Measurements from ENCODE around the gene LEFTY2. TPM values are rescaled to one million over a fixed set of nuclear protein-coding genes. Genes with fewer than 3 reads are reported as not detected.
"Not testable (repeated sequence)": the region's sequence is repeated elsewhere in the genome, so short reads cannot be mapped to it uniquely, and the experiment has no call there.

The LEFTY2 gene
- polyA plus RNA-seq, 1 donor, result 0.98 TPM

GRCh38 chr1:225954753-225955152 is 13.7 kb upstream of the LEFTY2 start:
- DNase-seq, result no peak

DNA sequence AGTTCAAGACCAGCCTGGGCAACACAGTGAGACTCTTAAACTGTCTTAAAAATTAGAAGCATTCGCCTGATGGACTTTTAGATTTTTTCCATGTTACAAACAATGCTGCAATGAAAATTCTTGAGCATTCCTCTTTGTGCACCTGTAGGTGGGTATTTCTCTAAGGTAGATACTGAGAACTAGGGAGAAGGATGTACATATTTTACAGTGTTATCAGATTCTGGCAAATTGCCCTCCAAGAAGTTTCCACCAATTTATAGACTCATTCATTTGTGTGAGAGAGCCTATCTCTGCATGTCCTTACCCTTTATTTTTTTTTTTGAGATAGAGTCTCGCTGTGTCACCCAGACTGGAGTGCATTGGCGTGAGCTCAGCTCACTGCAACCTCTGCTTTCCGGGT is 12.3 kb upstream of the LEFTY2 start:
- DNase-seq, result no peak

DNA sequence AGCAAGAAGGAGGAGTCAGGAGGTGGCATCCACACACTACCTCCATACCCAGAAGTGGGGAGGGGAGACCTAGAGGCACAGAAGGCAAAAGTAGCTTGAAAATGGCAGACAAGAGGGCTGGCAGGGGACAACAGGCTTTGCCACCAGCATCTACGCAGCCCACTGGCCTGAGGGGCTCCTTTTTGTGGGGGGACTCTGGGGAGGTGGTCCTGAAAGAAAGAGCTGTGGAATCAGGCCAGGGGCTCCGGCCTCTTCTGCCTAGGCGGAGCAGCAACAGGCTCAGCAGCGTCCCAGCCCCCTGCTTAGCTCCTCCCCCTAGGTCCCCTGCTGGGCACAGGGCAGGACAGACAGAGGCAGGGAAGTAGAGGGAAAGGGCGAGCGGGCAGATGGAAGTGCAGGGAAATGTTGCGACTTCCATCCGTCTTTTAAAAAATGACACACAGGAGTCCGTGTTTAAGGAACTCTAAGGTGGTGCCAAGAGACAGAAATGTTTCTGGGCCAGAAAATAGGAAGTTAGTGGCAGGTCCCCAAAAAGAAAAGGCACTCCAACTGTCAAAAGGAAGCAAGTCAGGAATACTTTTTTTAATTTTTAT is 10.0 kb upstream of the LEFTY2 start:
- DNase-seq, result no peak

GRCh38 chr1:225949041-225949440 is 8.0 kb upstream of the LEFTY2 start:
- no peak for DNase-seq

GRCh38 chr1:225946803-225947202 is 5.8 kb upstream of the LEFTY2 start:
- DNase-seq, result no peak

DNA sequence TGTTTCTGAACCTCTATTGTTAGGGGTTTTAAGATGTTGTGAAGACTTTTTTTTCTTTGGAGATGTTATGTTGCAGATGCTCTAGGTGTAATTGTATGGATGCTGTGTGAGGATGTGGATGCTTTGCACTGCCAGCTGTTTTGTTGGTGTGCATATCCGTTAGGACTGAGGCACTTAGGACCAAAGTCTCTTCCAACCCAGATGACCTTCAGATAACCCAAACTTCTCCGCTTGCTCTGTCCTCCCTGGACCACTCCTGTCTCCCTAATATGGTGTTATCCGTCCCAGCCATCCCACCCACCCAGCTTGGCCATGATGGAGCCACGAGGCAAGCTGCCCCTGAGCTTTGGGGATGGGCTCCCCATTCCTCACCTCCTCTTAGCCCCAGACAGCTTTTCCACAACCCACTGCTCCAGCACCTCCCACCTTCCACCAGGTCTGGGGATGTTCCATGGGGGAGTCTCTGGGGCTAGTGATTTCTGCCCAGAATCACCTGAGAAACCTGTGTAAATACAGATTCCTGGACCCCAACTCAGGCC is 5.1 kb upstream of the LEFTY2 start:
- DNase-seq, result no peak

GRCh38 chr1:225945564-225945963 is 4.5 kb upstream of the LEFTY2 start:
- DNase-seq, result no peak

DNA sequence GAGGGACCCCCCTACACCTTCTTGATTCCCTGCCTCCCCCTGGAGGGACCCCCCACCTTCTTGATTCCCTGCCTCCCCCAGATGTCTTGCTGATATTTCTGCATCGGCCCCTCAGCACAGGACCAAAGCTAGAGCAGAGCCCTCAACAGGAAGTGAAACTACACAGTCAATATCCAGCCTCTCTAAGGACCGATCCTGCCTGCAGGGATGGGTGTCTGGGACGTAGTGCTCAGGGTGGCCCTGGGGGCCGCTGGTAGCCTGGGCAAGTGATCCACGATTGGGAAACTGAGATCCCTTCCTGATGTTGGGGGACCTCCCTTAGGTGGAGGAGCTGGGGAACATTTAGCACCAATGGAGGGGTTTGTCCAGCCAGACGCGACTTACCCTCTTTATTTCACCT is 3.9 kb upstream of the LEFTY2 start:
- DNase-seq, result no peak

- DNase-seq, result no peak
These were observed 3.4 kb upstream of the LEFTY2 start for GRCh38 chr1:225944387-225944786.

DNA sequence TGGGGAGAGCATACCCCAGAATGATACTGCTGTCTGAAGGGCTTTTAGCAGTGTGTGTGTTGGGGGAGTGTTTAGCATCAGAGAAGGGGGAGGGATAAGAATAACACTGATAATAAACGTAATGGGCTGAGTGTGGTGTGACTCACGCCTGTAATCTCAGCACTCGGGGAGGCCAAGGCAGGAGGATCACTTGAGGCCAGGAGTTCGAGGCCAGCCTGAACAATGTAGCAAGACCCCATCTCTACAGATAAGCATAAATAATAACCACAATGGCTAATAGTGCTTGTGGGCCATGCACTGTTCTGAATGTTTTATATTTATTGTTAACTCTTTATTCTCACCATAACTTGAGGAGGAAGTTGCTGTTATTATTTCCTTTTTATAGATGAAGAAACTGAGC is 2.6 kb upstream of the LEFTY2 start:
- DNase-seq, result no peak

GRCh38 chr1:225942574-225942973 is 1.6 kb upstream of the LEFTY2 start:
- no peak for DNase-seq

DNA sequence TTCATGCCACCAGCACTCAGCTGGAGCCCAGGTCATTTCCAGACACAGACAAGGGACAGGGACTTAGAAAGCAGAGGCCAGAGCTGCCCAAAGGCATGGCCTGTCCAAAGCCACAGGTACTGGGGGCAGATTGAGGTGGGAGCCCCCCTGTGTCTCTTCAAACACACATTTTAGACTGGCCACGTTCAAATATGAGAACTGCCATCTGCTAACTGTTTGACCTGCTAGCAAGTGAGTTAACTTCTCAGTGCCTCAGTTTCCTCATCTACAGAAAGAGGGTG is 862 bp upstream of the LEFTY2 start:
- DNase-seq, result no peak

DNA sequence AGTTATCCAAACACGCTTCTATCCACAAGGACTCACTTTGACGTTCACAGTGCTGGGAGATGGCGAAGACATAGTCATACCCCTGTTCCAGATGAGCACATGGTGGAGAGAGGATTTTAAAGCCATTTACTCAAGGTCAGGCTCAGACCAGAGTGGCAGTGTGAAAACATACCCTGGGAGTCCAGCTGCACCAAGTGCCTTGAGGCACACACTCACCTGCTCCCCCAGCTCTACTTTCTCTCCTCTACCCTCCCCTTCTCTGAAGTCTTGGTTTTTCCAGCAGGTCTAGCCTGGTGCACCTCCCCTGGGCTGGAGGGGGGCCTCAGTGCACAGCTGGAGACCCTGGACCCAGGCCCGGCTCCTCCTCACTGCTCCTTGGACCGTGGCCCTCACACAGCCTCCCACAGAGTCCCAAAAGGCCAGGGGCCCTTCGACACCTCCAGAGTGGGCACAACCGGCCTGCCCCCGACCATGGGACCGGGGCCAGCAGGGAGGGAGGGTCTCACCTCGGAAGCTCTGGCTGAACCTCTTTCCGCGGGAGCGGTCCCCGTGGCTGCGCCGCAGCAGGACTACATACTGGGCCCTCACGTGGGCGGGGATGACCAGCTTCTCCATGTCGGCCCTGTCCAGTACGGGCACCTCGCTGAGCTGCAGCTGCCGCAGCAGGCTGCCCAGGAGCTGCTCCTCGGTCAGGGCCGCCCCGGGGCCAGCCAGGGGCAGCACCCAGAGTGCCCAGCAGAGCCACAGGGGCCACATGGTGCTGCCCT is 452 bp downstream of the LEFTY2 start:
- DNase-seq, result no peak

GRCh38 chr1:225939939-225940310 is 1.1 kb downstream of the LEFTY2 start:
- not testable (repeated sequence) for DNase-seq

GRCh38 chr1:225939097-225939938 is 1.7 kb downstream of the LEFTY2 start:
- peak; percentile 36 for DNase-seq

- DNase-seq, result no peak
These were observed 3.7 kb downstream of the LEFTY2 start for GRCh38 chr1:225937048-225937968.

GRCh38 chr1:225936523-225936922 is 4.5 kb downstream of the LEFTY2 start:
- no peak for DNase-seq

DNA sequence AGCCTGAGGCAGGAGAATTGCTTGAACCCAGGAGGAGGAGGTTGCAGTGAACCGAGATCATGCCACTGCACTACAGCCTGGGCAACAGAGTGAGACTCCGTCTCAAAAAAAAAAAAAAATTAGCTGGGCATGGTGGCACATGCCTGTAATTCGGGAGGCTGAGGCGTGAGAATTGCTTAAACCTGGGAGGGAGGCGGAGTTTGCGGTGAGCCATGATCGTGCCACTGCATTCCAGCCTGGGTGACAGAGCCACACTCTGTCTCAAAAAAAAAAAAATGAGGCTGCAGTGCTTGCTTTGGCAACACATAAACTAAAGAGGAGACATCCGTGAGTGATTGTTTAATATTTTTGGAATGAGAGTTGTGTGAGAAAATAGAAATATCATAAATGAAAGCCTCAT is 4.9 kb downstream of the LEFTY2 start:
- not testable (repeated sequence) for DNase-seq

GRCh38 chr1:225934711-225935110 is 6.3 kb downstream of the LEFTY2 start:
- no peak for DNase-seq

- DNase-seq, result no peak
These were observed 7.9 kb downstream of the LEFTY2 start for GRCh38 chr1:225933072-225933471.

DNA sequence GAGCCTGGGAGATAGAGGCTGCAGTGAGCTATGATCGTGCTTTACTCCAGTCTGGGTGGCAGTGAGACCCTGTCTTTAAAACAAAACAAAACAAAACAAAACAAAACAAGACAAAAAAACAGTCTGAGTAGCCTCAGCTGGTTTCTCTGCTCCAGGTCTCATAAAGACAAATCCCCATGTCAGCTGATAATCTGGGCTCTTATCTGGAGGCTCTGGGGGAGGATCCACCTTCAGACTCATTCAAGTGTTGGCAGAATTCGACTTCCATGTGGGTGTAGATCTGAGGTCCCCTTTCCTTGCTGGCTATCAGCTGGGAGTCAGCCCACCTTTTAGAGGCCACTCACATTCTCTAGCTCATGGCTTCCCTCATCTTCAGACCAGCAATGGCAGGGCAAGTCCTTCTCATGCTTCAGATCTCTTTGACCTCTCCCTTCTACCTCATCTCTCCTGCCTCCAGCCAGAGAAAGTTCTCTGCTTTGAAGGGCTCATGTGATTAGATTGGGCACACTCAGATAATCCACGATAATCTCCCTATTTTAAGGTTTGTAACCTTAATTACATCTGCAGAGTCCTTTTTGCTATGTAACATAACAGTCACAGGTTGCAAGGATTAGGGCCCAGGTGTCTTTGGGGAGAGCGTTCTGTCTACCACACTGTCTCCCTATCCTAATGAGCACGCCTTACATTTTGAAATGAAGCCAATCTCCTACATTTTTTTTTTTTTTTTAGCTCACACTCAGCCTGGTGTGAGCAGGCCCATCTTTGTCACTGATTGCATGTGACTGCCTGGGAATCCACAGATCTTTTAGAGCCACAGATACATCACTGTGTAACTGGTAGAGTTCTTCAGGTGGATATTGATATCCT is 9.5 kb downstream of the LEFTY2 start:
- no peak for DNase-seq

Data from left kidney (tissue), 2 donors.